GM21367 (cell line): ENCODE results near the gene IQSEC2.

Source experiments
- ATAC-seq: cut with Tn5 transposase; IDR thresholded peaks from one replicate; pipeline ENCODE4 v1.9.1; 2021; ENCODE audit not compliant: unreplicated experiment

The IQSEC2 gene

GRCh38 chrX:53269536-53270107 lies 11.8 kb downstream of the IQSEC2 start:
- no peak for ATAC-seq

DNA sequence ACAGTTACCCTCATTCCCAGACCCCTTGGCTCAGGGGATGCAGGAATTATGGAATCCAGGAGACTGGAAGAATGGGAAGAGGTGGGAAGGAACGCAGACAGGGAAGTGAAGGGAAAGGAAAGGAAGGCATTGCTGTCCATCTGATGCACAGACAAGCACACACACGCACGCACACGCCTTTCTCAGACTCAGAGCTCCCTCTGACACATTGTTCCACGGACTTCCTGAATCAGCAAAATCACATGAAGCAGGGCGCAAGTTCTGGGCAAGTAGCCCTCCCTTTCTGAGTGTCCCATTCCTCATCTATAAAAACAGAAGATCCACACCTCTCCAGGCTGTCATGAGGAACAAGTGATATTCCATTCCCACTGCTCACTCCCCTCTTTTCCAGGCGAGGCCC lies 13.2 kb downstream of the IQSEC2 start:
- ATAC-seq: no peak

DNA sequence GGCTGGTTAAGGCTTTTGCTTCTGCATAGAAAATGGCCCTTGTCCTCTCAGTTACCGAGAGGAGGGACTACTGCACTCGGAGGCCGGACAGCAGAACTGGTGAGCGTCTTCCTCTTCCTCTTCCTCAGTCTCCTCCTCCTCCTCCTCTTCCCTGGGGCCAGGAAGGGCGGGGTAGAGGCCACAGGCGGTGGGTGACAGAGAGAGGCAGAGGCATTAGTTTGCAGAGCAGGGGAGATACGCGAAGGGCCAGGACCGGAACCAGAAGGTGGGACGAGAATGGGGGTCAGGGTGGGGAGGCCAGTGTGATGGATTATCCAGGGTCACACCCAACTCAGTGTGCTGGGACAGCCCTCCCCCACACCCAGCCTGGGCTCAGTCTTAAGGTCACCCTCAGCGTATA lies 14.5 kb downstream of the IQSEC2 start:
- ATAC-seq: no peak

DNA sequence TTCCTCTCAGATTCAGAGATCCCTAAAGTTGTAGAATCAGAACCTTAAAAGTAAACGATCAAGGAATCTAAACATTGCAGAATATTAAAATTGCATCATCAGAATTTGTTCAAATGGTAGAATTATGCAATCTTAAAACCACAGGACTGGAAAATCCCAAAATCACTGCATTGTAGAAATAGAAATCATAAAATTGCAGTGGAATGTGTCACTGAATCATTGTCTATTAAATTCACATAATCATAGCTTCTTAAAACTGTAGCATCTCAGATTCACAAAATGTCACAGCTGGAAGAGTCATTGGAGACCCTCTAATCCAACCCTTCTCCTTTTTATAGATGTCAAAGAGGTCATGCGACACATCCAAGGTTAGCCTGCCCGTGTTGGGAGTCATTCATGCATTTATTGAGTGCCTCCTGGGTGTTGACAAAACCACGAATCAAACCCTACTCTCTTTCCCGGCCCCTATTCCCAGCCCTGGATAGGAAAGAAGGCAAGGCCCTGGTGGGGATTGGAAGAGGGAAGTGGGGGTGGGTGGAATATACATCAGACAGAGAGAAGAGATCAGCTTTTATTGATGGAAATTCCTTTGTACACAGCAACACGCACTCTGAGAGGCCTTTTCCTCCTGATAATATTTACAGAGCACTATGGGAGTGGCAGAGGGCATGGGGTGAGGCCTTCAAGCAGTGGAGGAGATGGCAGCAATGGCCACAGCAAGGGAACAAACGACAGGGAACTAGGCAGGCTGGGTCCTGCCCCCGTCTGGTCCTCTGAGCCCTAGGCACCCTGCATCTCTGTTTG lies 15.4 kb downstream of the IQSEC2 start:
- ATAC-seq: no peak

- no peak for ATAC-seq
Measured at GRCh38 chrX:53263597-53264094, 17.7 kb downstream of the IQSEC2 start.

DNA sequence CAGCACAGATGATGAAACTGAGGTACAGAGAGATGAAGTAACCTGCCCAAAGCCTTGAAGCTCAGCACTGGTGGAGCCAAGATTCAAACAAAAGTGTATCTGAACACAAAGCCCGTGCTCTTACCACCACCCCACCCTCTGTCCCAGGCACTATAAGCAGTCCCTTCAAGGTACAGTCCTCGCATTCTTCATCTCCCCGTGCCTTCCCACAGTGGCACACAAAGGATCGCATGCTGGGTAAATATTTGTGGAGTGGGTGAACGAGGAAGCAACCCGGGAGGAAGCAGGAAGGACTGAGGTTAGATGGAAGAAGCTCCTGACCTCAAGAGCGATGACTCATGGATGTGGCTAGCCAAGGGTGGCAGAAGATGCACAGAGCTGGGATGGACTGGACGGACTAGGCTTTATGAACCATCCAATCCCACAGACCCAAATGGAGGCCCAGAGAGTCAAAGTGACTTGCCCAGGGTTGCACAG lies 18.4 kb downstream of the IQSEC2 start:
- ATAC-seq: no peak

DNA sequence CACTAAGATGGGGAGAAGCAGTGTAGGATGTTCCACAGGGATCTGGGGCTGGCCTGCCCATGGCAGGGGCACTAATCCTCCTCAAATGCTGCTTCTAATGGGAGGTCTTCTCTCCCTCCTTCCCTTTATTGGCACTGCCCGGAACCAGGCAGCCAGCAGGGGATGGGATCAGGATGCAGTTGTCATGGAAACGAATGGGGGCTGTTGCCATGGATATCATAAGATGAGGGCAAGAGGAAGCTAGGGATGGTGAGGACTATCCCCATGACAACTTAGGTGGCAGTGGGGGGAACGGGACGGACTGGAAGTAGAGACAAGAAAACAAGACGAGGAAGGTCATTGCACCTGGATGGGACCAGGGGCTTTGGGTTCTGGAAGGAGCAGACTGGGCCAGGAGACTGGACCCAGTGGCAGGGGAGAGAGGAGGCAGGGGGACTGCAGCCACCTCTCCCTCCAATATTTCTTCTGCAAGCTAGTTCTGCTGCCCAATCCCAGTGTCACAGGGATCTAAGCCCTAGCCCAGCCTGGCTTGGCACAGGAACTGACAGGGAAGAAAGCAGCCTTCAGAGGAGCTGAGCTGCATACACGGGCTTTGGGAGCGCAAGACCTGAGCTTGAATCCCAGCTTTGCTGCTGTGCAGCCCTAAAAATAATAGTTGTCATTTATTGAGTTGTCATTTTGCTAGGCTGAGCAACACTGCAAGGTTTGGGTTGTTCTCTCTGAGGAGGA lies 19.0 kb downstream of the IQSEC2 start:
- ATAC-seq: no peak

DNA sequence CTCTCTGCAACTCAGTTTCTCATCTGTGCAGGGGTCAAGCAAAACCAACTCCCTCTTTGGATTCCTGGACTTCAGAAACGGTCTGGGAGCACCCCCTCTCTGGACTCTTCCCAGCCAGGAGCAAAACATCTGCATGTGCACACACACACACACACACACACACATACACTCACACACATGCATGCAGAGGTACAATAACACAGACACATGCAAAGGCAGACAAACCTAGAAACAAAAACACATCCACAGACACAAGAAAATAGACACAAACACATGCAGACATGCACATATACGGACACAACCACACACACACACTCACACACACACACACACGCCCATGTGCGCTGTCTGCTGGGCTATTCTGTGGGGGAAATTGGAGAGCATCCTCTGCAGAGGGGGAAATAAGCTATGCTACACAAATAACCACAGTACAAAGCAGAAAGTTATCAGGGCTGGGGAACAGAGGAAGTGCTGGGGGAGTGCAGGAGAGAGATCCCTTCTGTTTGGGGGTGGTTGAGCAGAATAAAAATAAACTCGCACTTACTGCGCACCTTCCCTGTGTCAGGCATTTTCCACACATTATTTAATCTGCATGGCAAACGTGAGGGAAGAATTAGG lies 19.9 kb downstream of the IQSEC2 start:
- ATAC-seq: no peak

DNA sequence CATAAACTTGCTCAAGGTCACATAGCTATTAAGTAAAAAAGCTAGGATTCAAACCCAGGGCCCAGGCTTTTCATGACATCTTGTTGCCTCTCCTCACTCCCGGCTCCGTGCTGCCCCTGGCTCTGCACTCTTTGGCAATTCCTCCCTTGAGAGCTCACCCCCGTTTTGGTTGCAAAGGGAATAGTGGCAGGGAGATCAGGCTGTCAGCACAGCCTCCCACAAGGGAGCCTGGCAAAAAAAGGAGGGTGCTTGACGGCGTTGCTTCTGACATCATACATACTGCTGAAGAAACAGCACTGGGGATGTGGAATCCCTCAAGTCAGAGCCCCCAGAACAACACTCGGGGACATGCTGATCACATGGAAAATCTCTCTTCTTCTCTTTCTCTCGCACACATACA lies 20.5 kb downstream of the IQSEC2 start:
- ATAC-seq: no peak

DNA sequence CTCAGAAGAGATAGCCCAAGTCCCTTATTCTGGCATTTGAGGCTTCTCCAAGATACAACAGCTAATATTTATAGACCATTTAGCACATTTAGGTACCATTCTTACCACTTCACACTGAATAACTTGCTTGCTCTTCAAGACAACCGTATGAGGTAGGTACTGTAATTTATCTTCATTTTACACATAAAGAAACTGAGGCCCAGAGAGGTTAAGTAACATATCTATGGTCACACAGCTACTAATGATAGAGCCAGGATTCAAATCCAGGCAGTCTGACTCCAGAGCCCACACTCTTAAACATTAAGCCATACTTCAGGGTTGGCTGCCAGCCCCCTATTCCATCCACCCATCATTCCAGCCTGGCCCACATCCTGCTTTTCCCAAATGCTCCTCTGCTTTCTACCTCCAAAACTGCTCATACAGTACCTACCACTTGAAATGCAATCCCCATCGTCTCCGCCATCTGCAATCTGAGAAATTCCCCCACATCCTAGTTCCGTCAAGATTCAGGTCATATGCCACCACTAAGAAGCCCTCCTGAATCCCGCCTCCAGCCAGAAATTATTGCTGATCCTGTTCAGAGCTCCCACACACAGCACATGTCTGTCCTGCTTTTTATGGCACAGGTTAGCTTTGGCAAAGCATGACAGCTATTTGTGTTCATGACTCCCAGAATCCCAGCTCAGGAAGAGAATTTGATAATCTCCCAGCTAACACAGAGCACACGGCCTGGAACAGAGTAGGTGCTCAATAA lies 23.5 kb downstream of the IQSEC2 start:
- no peak for ATAC-seq

GRCh38 chrX:53257166-53257565 lies 24.2 kb downstream of the IQSEC2 start:
- ATAC-seq: no peak

GRCh38 chrX:53256446-53257041 lies 24.8 kb downstream of the IQSEC2 start:
- no peak for ATAC-seq

- ATAC-seq: no peak
Measured at GRCh38 chrX:53255738-53256191, 25.6 kb downstream of the IQSEC2 start.

- ATAC-seq: no peak
Measured at GRCh38 chrX:53254570-53255461, 26.6 kb downstream of the IQSEC2 start.

- no peak for ATAC-seq
Measured at GRCh38 chrX:53253293-53254020, 27.9 kb downstream of the IQSEC2 start.

DNA sequence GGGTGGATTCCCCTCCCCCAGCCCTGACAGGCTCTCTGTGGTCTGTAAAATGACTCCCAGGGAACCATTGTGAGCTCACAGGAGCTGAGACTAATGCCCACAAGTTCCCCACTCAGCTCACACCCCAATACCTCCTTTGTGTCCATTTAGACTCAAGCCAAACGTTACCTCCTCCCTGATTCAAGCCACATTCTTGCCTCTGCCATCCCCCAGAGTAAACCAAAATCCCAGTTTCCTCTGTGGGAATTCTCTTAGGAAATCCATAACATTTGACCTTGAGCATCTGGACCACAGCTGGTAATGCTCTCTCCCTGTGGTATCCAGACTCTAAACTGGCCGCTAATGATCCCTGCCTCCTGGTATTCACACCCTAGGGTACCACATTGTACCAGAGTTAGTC lies 30.1 kb downstream of the IQSEC2 start:
- no peak for ATAC-seq

DNA sequence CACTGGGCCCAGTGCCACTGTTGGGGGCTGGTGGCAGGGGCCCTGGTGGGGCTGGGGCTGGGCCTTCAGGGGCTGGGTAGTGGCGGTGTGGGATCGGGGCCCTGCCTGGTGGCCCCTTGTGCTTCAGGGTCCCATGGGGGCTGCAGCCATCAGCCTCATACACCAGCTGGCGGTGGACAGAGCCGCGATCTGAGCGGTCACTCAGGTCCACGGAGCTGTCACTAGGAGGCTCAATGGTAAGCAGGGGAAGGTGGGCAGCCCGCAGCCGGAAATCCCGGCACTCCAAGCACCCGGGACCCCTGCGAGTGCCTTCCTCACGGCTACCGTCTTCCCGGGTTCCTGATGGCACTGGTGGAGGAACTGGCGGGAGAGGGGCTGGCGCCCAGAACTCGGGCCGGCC lies 30.8 kb downstream of the IQSEC2 start:
- no peak for ATAC-seq

DNA sequence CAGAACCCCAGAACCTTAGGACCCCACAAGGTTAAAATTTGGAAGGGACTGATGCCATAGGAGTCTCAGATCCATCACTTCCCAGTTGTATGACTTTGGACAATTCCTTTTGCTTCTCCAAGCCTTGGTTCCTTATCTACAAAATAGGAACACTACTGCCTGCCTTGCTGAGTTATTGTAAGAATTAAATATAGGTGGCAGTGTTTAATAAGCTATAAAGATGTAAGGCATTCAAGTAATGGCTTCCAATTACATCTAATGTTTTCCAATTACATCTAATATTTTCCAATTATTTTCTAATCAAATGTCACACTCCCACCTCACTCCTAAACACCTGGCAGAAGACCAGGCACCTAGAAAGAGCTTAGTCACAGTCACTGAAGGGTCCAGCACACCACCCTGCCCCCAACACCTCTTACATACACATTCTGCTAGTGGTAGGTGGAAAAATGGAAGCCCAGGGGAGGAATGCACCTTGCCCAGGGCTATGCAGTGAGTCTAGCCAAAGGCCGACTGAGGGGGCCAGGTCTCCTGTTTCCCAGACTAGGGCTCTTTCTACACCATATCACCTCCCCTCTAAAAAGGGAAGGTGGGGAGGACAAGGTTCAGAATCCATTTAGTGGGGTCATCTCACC lies 31.9 kb downstream of the IQSEC2 start:
- ATAC-seq: no peak
